MG63 (cell line): ENCODE results near the gene CDC14A. TPM values are rescaled to one million over a fixed set of nuclear protein-coding genes. Genes with fewer than 3 reads are reported as not detected.
A peak's percentile ranks its signal among the peaks of the same experiment; 100 is the strongest.
"Not testable (repeated sequence)": the region's sequence is repeated elsewhere in the genome, so short reads cannot be mapped to it uniquely, and the experiment has no call there.

Experiments used
- DNase-seq: peaks from one replicate; pipeline ENCODE4 v3.0.0-alpha.2; 2020
- H3K27me3 ChIP-seq: fragments of 250-450 bp; sonication (Bioruptor Pico); 2 replicates; pipeline ENCODE4 v1.5.1; 2020; ENCODE audit warnings: mild to moderate bottlenecking, moderate library complexity
- H3K36me3 ChIP-seq: fragments of 250-450 bp; sonication (Bioruptor Pico); 2 replicates; pipeline ENCODE4 v1.5.1; 2020; ENCODE audit warnings: mild to moderate bottlenecking, moderate library complexity
- H3K4me3 ChIP-seq: fragments of 250-450 bp; sonication (Bioruptor Pico); 2 replicates; pipeline ENCODE4 v1.5.1; 2020; ENCODE audit warnings: mild to moderate bottlenecking, moderate library complexity
- H3K9me3 ChIP-seq: fragments of 250-450 bp; sonication (Bioruptor Pico); 2 replicates; pipeline ENCODE4 v1.5.1; 2020; ENCODE audit warnings: mild to moderate bottlenecking, moderate library complexity
- total RNA-seq: library from RNA; depleted of rRNA; stranded (reverse); fragments of >200 nt; shearing (Covaris generic); gene quantifications from 2 replicates; pipeline ENCODE4 v1.2.3, GENCODE V29; 2014; ENCODE audit warnings: low replicate concordance

CDC14A gene
- total RNA-seq, 1 experiment from 2014 or later, result 0.46 TPM

DNA sequence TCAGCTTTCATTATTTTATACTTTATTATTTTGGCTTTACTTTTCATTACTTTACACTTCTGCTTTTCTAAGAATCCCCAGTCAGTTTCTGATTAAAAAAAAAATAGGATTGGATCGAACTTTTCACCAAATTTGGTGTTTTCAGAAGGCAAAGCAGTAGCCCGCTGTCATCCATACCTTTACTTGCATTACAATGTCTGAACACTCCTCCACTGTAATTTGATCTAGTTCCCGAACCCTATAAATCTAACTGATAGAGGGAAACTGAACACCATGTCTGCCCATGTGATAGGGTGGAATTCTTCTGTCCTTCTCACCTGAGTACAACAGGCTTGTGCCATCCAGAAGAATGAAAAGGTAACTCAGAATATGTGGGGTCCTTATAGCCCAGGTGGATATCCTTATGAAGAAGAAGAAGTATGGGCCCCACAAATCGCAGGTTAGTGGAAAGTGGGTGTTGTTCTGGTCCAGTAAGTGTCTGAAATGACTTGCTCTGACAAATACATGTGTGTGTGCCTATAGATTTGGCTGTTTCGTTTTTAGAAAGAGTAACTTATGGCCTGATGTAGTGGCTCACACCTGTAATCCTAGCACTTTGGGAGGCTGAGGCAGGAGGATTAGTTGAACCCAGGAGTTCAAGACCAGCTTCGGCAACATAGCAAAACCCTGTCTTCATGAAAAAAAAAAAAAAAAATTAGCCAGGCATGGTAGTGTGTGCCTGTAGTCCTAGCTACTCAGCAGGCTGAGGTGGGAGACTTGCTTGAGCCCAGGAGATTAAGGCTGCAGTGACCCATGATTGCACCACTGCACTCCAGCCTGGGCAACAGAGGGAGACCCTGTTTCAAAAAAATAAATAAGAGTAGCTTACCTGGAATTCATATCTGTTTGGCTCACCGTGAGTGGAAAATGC lies 26.6 kb upstream of the CDC14A start:
- Histone ChIP-seq H3K27me3 (no peaks in the 10 kb centered on the region), H3K36me3 (no peaks in the 10 kb centered on the region), H3K4me3 (no peak overlapping the region), H3K9me3 (no peaks in the 10 kb centered on the region)
- no peak for DNase-seq

DNA sequence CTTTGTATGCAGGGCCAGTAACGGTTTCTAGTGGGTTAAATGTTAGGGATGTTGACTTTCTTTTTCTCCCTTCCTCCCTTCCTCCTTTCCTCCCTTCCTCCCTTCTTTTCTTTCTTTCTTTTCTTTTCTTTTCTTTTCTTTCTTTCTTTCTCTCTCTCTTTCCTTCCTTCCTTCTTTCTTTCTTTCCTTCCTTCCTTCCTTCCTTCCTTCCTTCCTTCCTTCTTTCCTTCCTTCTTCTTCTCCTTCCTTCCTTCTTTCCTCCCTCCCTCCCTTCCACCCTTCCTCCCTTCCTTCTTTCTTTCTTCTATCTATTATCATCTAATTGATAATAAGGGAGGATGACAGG lies 26.0 kb upstream of the CDC14A start:
- DNase-seq, H3K9me3 ChIP-seq, H3K36me3 ChIP-seq, H3K27me3 ChIP-seq, H3K4me3 ChIP-seq: not testable (repeated sequence)

DNA sequence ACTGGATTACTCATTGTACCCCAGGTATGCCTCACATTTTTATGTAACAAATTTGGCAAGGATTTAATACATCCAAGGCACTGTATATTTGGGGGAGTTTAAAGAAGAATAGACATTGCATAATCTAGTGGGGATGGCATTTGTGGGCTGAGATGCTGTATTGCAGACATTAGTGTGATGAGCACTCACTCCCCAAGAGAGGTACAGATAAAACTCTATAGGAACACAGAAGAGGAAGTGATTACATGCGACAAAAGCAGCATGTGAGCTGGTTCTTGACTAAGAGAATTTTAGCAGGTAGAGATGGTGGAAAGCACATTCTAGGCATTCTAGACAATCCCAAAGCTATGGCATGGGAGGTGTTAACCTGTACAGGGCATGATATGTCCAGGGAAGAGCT lies 24.2 kb upstream of the CDC14A start:
- Histone ChIP-seq H3K36me3 (no peaks in the 10 kb centered on the region), H3K4me3 (no peak overlapping the region), H3K27me3 (no peaks in the 10 kb centered on the region), H3K9me3 (no peaks in the 10 kb centered on the region)
- no peak for DNase-seq

DNA sequence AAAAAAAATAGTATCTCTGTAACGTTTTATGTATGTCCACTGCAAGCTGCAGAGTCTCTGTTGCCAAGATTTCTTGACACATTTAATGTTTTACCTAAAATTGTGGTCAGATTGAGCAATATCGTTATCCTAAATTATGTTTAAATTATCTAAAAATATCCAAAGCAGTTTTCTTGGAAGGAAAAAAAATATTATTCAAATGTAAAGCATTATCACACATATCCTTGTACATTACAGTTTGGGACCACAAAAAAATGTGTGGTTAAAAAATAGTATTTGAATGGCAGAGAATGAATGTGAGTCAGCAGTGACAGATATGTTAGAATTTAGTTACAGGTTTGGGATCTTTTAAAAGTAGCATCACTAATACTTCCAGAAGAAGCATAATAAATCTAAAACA lies 21.2 kb upstream of the CDC14A start:
- not testable (repeated sequence) for DNase-seq, H3K9me3 ChIP-seq, H3K4me3 ChIP-seq, H3K36me3 ChIP-seq, H3K27me3 ChIP-seq

DNA sequence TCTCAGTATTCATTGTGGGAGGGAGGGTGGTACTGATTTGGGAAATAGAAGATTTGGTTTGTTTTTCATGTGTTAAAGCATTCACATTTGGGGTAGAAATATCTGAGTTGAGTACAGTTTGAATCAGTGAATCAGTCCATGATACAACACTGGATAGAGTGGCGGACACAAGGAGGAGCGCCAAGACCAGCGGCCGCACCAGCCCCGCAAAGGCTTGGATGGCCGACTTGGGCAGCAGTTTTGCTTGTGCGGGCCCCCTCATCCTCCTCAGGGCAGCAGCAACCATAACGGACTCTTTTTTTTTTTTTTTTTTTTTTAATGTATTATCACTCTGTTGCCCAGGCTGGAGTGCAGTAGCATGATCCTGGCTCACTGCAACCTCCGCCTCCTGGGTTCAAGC lies 20.0 kb upstream of the CDC14A start:
- no peaks in the 10 kb centered on the region for H3K27me3 ChIP-seq
- no peaks in the 10 kb centered on the region for H3K36me3 ChIP-seq
- H3K9me3 ChIP-seq, result no peaks in the 10 kb centered on the region
- DNase-seq, result no peak
- H3K4me3 ChIP-seq, result no peak overlapping the region

DNA sequence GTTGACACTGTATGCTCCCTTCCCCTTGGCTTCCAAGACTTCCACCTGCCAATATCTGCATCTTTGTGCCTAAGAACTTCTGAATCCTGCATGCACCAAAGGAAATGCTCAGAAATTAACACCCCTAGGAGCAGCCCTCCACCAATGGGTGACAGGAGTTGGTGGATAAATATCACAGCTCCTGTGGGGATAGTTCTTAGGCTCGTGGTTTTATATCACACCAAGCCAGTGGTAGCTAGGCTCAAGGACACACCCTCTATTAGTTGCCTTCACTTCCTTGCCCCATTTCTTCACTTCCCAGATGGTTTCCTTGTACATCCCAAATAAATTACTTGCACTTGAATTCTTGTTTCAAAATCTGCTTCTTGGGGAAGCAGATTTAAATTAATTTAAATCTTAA lies 16.9 kb upstream of the CDC14A start:
- no peaks in the 10 kb centered on the region for H3K9me3 ChIP-seq
- H3K4me3 ChIP-seq, result no peak overlapping the region
- DNase-seq, result no peak
- peaks cover 3% of the 10 kb centered on the region; the same call in 1 of the 2 replicates for H3K27me3 ChIP-seq
- H3K36me3 ChIP-seq, result no peaks in the 10 kb centered on the region

DNA sequence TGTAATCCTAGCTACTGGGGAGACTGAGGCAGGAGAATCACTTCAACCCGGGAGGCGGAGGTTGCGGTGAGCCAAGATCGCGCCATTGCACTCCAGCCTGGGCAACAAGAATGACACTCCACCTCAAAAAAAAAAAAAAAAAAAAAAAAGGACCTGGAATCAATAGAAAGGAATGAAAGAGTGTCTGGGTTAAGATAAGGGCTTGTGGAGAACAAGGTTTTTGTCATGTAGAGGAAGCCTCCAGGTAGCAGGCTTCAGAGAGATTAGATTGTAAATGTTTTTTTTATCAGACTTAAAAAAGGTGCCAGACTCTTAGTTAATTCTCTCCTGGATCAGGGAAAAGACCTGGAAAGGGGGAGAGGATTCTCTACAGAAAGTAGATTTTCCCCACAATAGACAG lies 14.4 kb upstream of the CDC14A start:
- H3K4me3 ChIP-seq, H3K27me3 ChIP-seq, H3K36me3 ChIP-seq, DNase-seq, H3K9me3 ChIP-seq: not testable (repeated sequence)

DNA sequence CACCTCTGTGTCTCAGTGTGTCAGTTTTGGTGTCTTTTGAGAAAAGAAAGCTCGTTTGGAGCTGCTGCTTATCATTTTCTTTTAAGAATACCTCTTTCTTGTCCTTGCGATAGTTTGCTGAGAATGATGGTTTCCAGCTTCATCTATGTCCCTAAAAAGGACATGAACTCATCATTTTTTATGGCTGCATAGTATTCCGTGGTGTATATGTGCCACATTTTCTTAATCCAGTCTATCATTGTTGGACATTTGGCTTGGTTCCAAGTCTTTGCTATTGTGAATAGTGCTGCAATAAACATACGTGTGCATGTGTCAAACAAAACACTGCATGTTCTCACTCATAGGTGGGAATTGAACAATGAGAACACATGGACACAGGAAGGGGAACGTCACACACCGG lies 12.6 kb upstream of the CDC14A start:
- DNase-seq, H3K36me3 ChIP-seq, H3K4me3 ChIP-seq, H3K9me3 ChIP-seq, H3K27me3 ChIP-seq: not testable (repeated sequence)

DNA sequence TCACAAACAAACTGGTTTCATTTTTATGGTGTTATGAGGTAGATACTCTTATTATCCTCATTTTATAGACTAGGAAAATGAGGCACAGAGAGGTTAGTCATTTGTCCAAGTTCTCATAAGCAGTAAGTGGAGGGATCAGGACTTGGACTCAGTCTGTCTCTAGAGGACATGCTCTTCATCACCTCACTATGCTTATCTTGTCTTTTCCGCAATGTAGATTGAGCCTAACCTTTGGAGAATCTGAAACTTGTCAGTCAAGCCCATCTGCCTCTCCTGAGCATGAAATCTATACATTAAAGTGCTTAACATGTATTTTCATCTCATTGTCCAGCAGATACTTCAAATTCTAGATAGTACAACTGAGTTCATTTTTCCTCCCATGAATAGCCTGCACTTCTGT lies 11.8 kb upstream of the CDC14A start:
- no peak for DNase-seq
- H3K9me3 ChIP-seq, result no peaks in the 10 kb centered on the region
- peaks cover 3% of the 10 kb centered on the region; the same call in 1 of the 2 replicates for H3K27me3 ChIP-seq
- no peaks in the 10 kb centered on the region for H3K36me3 ChIP-seq
- H3K4me3 ChIP-seq, result no peak overlapping the region

DNA sequence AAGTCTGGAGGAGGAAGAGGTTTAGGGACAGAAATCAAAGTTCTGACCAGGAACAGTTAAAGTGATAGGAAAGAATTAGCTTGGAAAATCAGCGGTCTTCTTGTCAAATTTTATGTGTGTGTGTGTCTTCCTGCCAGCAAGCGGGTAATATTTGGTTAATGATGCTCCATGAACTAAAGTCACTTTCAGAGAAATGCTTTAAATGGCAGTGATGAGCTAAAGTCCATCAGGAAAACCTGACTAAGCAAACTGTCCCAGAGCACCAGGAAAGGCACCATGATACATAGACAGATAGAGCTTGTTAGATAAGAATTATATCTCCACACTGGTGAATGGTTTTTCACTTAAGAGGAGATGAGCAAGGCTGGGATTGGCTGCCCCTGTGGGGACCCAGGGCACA lies 10.0 kb upstream of the CDC14A start:
- Histone ChIP-seq H3K36me3 (no peaks in the 10 kb centered on the region), H3K4me3 (no peak overlapping the region), H3K9me3 (no peaks in the 10 kb centered on the region), H3K27me3 (peaks cover 3% of the 10 kb centered on the region; the same call in 1 of the 2 replicates)
- DNase-seq, result no peak

DNA sequence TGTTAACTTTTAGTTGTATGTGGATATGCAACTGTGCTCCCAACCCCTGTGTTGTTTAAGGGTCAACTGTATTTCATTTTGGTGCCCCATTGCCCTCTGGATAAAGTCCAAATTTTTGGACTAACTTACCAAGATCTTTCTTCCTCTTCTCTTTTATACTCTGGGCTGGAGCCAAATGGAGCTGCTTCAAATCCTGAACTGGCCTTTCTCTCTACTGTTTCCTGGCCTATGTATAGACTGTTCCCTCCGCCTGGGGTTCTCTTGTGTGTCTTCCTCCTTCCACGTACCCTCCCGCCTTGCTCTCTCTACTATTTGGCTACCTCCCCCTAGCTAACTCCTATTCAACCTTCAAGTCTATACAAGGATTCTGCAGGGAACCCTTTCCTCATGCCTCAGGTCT lies 8.4 kb upstream of the CDC14A start:
- no peak for DNase-seq
- Histone ChIP-seq H3K36me3 (no peaks in the 10 kb centered on the region), H3K4me3 (no peak overlapping the region), H3K27me3 (no peaks in the 10 kb centered on the region), H3K9me3 (no peaks in the 10 kb centered on the region)

DNA sequence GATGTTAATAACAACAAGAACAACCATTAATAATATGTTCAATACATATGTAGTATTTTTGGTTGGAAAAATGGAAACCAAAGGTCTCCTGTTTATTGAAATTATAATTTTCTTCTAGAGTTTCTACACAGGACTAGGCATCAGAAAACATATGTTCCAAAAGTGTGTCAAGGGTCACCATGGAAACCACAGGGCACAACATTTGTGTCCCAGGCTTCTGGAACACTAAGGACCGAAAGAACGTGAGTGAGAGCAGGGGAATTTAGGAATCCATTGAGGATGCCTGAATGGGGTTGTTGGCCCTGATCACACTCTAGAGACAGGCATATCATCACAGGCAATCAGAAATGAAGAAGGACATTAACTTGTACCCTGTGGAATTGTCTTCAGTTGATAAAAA lies 7.5 kb upstream of the CDC14A start:
- no peak for DNase-seq
- Histone ChIP-seq H3K9me3 (no peaks in the 10 kb centered on the region), H3K27me3 (no peaks in the 10 kb centered on the region), H3K4me3 (no peak overlapping the region), H3K36me3 (no peaks in the 10 kb centered on the region)

DNA sequence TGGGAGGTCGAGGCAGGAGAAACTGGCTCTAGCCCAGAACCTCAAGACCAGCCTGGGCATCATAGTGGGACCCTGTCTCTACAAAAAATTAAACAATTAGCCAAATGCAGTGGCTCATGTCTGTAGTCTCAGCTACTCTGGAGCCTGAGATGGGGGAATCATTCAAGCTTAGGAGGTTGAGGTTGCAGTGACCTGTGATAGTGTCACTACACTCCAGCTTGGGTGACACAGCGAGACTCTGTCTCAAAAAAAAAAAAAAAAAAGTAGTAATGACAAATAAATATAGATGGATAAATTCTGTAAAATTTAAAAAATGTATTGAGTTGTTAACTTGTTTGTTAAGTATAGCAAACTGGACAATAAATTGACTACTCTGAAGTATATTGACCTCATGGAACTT lies 5.9 kb upstream of the CDC14A start:
- DNase-seq, result no peak

DNA sequence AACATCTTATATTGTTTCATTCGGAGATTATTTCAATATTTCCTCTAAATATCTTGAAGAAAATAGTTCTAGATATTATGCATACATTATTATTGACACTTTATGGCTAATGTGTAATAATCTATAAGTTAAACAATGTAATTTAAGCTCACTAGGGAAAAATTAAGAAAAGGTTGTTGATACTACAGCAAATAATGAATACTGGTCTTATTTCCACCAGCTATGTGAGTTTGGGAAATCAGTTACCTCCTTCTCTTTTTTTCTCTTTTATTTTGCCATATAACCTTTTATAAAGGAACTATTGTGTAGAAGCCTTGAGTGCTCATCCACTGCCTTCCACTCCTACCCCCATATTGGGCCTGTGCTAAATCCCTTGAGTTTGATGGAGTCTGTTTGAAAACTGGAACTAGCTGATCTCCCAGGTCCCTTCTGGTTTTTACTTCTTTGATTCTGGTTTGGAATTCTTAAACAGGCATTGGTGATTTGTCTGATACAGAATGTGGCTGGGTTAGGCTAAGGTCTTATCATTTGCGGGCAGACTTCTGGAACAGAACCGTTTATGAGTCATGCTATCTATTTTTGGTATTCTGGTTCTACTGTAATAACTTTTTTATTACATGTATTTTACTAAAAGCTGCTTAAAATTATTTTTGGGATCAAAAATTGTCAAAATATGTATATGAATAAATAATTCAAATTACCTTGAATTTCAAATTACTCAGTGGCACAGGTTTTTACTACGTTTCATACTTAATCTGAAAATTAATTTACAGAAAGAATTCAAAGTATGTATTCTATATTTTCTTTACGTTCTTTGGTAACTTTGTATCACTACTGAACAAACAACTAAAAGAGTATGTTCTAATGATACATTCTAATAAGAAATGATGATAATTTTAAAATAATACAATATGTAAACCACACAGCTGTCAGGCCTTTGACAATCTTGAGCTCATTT lies 5.0 kb upstream of the CDC14A start:
- H3K9me3 ChIP-seq, result no peaks in the 10 kb centered on the region
- DNase-seq, result no peak
- H3K27me3 ChIP-seq, result no peaks in the 10 kb centered on the region
- H3K4me3 ChIP-seq, result no peak overlapping the region
- no peaks in the 10 kb centered on the region for H3K36me3 ChIP-seq

More for the DNA sequence above, 5.9 kb upstream of the CDC14A start:
- H3K36me3 ChIP-seq, result no peaks in the 10 kb centered on the region
- H3K4me3 ChIP-seq, result no peak overlapping the region
- H3K27me3 ChIP-seq, result no peaks in the 10 kb centered on the region
- no peaks in the 10 kb centered on the region for H3K9me3 ChIP-seq

DNA sequence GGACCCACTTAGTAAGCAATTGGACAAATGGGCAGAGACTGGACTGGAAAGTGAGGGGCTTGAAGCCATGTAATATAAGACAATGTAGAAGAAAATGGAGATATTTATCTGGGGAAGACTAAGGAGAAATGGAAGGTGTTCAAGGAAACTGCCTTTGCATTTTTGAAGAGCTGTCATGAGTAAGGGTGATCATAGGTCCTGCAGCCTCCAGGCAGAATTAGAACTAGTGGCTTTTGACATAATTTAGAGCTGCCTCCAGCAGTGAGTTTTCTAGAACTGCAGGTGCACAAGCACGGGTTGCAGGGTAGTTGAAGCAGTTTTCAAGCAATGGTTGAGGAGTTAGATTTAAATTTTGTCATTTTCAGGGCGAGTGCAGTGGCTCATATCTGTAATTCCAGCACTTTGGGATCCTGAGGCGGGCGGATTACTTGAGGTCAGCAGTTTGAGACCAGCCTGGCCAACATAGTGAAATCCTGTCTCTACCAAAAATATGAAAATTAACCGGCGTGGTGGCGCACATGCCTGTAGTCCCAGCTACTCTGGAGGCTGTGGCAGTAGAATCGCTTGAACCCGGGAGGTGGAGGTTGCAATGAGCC lies 3.7 kb upstream of the CDC14A start:
- Histone ChIP-seq H3K27me3 (no peaks in the 10 kb centered on the region), H3K9me3 (no peaks in the 10 kb centered on the region), H3K36me3 (no peaks in the 10 kb centered on the region), H3K4me3 (no peak overlapping the region)
- no peak for DNase-seq

DNA sequence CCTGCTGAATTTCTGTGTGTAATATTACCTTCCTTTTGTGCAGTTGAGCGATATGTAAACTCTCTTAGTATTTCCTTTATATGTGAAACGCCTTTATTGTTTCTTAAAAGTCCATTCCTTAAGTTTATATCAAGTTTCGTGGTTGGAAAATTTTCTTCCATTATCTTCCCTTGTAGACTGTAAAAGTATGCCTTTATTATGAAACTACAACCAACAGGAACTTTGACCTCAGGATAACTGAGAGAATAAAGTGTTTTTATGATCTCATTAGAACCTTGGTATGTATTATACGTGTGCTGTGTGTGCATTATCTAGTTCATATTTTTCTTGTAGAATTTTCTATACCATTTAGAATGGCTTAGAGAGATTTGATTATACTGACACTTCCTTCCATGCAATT lies 3.1 kb upstream of the CDC14A start:
- no peak overlapping the region for H3K4me3 ChIP-seq
- DNase-seq, result no peak
- H3K36me3 ChIP-seq, result no peaks in the 10 kb centered on the region
- no peaks in the 10 kb centered on the region for H3K9me3 ChIP-seq
- H3K27me3 ChIP-seq, result no peaks in the 10 kb centered on the region

DNA sequence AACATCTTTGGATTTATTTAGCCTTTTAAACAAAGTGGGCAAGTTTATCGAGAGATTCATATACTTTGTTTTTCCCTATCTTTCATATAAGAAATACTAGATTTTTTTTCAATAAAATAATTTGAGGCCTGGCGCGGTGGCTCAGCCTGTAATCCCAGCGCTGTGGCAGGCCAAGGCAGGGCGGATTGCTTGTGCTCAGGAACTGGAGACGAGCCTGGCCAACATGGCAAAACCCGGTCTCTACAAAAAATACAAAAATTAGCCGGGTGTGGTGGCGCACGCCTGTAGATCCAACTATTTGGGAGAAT lies 1.6 kb upstream of the CDC14A start:
- Histone ChIP-seq H3K4me3 (peak overlapping the region; percentile 77), H3K9me3 (no peaks in the 10 kb centered on the region), H3K36me3 (no peaks in the 10 kb centered on the region), H3K27me3 (no peaks in the 10 kb centered on the region)
- DNase-seq, result no peak
